HEK293 (cell line): Measurements from ENCODE around the gene TIAM2.

Source experiments
- CTCF ChIA-PET: fragments of 350-600 bp; formaldehyde crosslinking; extraction: SDS; loops from one replicate; lab custom pipeline; 2021; ENCODE audit warnings: antibody characterized with exemption; lab: Yijun Ruan, JAX
- POLR2A ChIA-PET: fragments of 300-600 bp; formaldehyde crosslinking; extraction: SDS; loops from one replicate; lab custom pipeline; 2020; ENCODE audit warnings: antibody characterized with exemption, inconsistent platforms; lab: Yijun Ruan, JAX
- H3K27ac ChIP-seq: fragments of 200-500 bp; sonication (Bioruptor generic); 2 replicates; pipeline ENCODE4 v1.5.1; 2014; ENCODE audit warnings: low read depth, low read length, control low read depth, inconsistent platforms; ENCODE audit errors: extremely low read depth
- H3K36me3 ChIP-seq, 2 experiments: fragments of 200-500 bp in 1 of 2; sonication (Bioruptor generic) in 1 of 2; 1 replicate in 1 of 2; 2 replicates in 1 of 2; pipeline ENCODE4 v1.5.1; 2014 to 2017; ENCODE audit warnings: inconsistent platforms in 2 of 2, low read length in 2 of 2; ENCODE audit not compliant: control insufficient read depth in 2 of 2, insufficient read depth in 1 of 2
- H3K4me1 ChIP-seq: fragments of 200-500 bp; sonication (Bioruptor generic); 2 replicates; pipeline ENCODE4 v1.5.1; 2014; ENCODE audit warnings: mild to moderate bottlenecking, low read length, inconsistent platforms; ENCODE audit not compliant: control insufficient read depth, insufficient read depth
- H3K4me3 ChIP-seq: 2 replicates; pipeline ENCODE4 v1.5.1; 2011; ENCODE audit warnings: low read depth, mild to moderate bottlenecking, control low read depth, low read length, moderate library complexity
- H3K9me3 ChIP-seq: fragments of 200-500 bp; sonication (Bioruptor generic); 2 replicates; pipeline ENCODE4 v1.5.1; 2014; ENCODE audit warnings: low read depth, low read length, inconsistent platforms; ENCODE audit not compliant: control insufficient read depth, insufficient read depth
- OSR2 ChIP-seq: fragments of 450-650 bp; formaldehyde crosslinking; IDR thresholded peaks from 2 replicates; pipeline ENCODE4 v1.5.1; 2016; ENCODE audit warnings: missing biosample characterization, missing genetic modification characterization
- TRIM28 ChIP-seq: IDR thresholded peaks from 2 replicates; pipeline ENCODE4 v1.6.1; 2011; ENCODE audit warnings: low read length, control low read depth, borderline replicate concordance
- YY1 ChIP-seq: fragments of 450-650 bp; formaldehyde crosslinking; IDR thresholded peaks from 2 replicates; pipeline ENCODE4 v1.5.1; 2018; ENCODE audit warnings: missing biosample characterization, missing genetic modification characterization
- ZBTB1 ChIP-seq: fragments of 450-650 bp; formaldehyde crosslinking; IDR thresholded peaks from 2 replicates; pipeline ENCODE4 v1.5.1; 2016; ENCODE audit warnings: missing biosample characterization, missing genetic modification characterization
- ZBTB17 ChIP-seq: fragments of 450-650 bp; formaldehyde crosslinking; IDR thresholded peaks from 2 replicates; pipeline ENCODE4 v1.5.1; 2016; ENCODE audit warnings: missing biosample characterization, missing genetic modification characterization
- ZEB2 ChIP-seq: fragments of 450-650 bp; formaldehyde crosslinking; IDR thresholded peaks from 2 replicates; pipeline ENCODE4 v1.5.1; 2016; ENCODE audit warnings: missing biosample characterization, missing genetic modification characterization
- ZNF112 ChIP-seq: fragments of 450-650 bp; formaldehyde crosslinking; IDR thresholded peaks from 2 replicates; pipeline ENCODE4 v1.5.0; 2017; ENCODE audit warnings: missing biosample characterization, missing genetic modification characterization
- ZNF133 ChIP-seq: fragments of 450-650 bp; formaldehyde crosslinking; IDR thresholded peaks from 2 replicates; pipeline ENCODE4 v1.5.1; 2016; ENCODE audit warnings: missing biosample characterization, missing genetic modification characterization
- ZNF16 ChIP-seq: fragments of 450-650 bp; formaldehyde crosslinking; IDR thresholded peaks from 2 replicates; pipeline ENCODE4 v1.5.1; 2016; ENCODE audit warnings: low read depth, missing biosample characterization, missing genetic modification characterization
- ZNF426 ChIP-seq: fragments of 450-650 bp; formaldehyde crosslinking; IDR thresholded peaks from 2 replicates; pipeline ENCODE4 v1.5.1; 2017; ENCODE audit warnings: missing biosample characterization, missing genetic modification characterization, mild to moderate bottlenecking, inconsistent platforms, moderate library complexity
- ZNF501 ChIP-seq: fragments of 450-650 bp; formaldehyde crosslinking; IDR thresholded peaks from 2 replicates; pipeline ENCODE4 v1.5.1; 2016; ENCODE audit warnings: missing biosample characterization, missing genetic modification characterization
- ZNF561 ChIP-seq: fragments of 450-650 bp; IDR thresholded peaks from 2 replicates; pipeline ENCODE4 v1.5.1; 2018; ENCODE audit warnings: missing biosample characterization, missing genetic modification characterization, borderline replicate concordance
- ZNF629 ChIP-seq: fragments of 450-650 bp; formaldehyde crosslinking; IDR thresholded peaks from 2 replicates; pipeline ENCODE4 v1.5.1; 2017; ENCODE audit warnings: missing biosample characterization, missing genetic modification characterization
- ZNF747 ChIP-seq: fragments of 450-650 bp; formaldehyde crosslinking; IDR thresholded peaks from 2 replicates; pipeline ENCODE4 v1.5.1; 2016; ENCODE audit warnings: missing biosample characterization, missing genetic modification characterization
- TF ChIP-seq, protein P1 (sequence below): fragments of 450-650 bp; formaldehyde crosslinking; optimal IDR thresholded peaks from 2 replicates; pipeline ENCODE3; 2016; ENCODE audit warnings: missing biosample characterization, mild to moderate bottlenecking, missing genetic modification characterization
- TF ChIP-seq, protein P2 (sequence below): fragments of 450-650 bp; formaldehyde crosslinking; IDR thresholded peaks from 2 replicates; pipeline ENCODE4 v1.5.1; 2016; ENCODE audit warnings: missing biosample characterization, missing genetic modification characterization
- TF ChIP-seq, protein P3 (sequence below): fragments of 450-650 bp; formaldehyde crosslinking; IDR thresholded peaks from 2 replicates; pipeline ENCODE4 v1.5.1; 2017; ENCODE audit warnings: missing biosample characterization, missing genetic modification characterization
- TF ChIP-seq, protein P4 (sequence below): fragments of 450-650 bp; formaldehyde crosslinking; IDR thresholded peaks from 2 replicates; pipeline ENCODE4 v1.5.1; 2017; ENCODE audit warnings: missing biosample characterization, missing genetic modification characterization

TIAM2 gene

DNA sequence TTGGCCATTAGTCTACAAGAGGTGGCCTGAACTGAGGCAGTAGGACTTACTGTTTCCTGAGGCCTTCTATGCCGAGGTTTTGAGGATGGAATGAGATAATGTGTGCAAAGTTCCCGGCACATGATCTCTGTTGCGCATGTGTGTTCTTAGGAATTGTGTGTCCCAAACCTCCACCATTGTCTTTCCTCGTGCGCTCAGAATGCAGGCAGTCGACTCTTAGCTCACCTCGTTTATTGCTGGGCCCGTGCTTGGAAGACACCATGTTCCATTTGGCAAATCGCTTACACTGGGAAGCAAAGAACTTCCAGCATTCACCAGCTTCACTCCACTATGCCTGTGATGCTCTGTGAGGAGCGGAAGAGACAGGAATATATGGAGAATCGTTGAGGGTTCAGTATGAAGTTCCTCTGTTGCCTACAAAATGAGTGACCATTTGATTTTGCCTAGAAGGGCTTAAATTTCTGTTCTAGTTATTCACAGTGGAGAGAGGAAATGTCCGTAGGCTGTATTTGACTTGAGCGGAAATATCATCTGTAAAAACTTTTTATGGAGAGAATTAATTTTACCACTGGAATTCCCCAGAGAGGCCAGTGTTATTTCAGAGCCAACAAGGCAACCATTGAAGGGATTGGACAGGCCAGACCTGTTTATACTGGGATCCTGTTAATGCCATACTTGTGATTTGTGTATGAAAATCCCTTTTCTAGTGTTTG is 193.0 kb downstream of the TIAM2 start:
- no peaks in the 10 kb centered on the region for H3K9me3 ChIP-seq
- no peak overlapping the region for H3K27ac ChIP-seq
- TF ChIP-seq, protein P1, sequence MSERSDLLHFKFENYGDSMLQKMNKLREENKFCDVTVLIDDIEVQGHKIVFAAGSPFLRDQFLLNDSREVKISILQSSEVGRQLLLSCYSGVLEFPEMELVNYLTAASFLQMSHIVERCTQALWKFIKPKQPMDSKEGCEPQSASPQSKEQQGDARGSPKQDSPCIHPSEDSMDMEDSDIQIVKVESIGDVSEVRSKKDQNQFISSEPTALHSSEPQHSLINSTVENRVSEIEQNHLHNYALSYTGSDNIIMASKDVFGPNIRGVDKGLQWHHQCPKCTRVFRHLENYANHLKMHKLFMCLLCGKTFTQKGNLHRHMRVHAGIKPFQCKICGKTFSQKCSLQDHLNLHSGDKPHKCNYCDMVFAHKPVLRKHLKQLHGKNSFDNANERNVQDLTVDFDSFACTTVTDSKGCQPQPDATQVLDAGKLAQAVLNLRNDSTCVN (tag by site-specific recombination): no peak
- TF ChIP-seq ZNF629 (no peak), ZNF501 (tag by site-specific recombination) (no peak), ZNF747 (tag by site-specific recombination) (no peak), ZNF561 (no peak), ZNF112 (no peak), ZBTB17 (tag by site-specific recombination) (no peak), OSR2 (tag by site-specific recombination) (no peak), ZNF133 (tag by site-specific recombination) (no peak), ZNF16 (no peak), YY1 (tag by site-specific recombination) (no peak), TRIM28 (no peak), ZEB2 (no peak)
- TF ChIP-seq, protein P2, sequence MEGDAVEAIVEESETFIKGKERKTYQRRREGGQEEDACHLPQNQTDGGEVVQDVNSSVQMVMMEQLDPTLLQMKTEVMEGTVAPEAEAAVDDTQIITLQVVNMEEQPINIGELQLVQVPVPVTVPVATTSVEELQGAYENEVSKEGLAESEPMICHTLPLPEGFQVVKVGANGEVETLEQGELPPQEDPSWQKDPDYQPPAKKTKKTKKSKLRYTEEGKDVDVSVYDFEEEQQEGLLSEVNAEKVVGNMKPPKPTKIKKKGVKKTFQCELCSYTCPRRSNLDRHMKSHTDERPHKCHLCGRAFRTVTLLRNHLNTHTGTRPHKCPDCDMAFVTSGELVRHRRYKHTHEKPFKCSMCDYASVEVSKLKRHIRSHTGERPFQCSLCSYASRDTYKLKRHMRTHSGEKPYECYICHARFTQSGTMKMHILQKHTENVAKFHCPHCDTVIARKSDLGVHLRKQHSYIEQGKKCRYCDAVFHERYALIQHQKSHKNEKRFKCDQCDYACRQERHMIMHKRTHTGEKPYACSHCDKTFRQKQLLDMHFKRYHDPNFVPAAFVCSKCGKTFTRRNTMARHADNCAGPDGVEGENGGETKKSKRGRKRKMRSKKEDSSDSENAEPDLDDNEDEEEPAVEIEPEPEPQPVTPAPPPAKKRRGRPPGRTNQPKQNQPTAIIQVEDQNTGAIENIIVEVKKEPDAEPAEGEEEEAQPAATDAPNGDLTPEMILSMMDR (tag by site-specific recombination): no peak
- TF ChIP-seq, protein P3, sequence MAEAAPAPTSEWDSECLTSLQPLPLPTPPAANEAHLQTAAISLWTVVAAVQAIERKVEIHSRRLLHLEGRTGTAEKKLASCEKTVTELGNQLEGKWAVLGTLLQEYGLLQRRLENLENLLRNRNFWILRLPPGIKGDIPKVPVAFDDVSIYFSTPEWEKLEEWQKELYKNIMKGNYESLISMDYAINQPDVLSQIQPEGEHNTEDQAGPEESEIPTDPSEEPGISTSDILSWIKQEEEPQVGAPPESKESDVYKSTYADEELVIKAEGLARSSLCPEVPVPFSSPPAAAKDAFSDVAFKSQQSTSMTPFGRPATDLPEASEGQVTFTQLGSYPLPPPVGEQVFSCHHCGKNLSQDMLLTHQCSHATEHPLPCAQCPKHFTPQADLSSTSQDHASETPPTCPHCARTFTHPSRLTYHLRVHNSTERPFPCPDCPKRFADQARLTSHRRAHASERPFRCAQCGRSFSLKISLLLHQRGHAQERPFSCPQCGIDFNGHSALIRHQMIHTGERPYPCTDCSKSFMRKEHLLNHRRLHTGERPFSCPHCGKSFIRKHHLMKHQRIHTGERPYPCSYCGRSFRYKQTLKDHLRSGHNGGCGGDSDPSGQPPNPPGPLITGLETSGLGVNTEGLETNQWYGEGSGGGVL (tag by site-specific recombination): no peak
- TF ChIP-seq, protein P4, sequence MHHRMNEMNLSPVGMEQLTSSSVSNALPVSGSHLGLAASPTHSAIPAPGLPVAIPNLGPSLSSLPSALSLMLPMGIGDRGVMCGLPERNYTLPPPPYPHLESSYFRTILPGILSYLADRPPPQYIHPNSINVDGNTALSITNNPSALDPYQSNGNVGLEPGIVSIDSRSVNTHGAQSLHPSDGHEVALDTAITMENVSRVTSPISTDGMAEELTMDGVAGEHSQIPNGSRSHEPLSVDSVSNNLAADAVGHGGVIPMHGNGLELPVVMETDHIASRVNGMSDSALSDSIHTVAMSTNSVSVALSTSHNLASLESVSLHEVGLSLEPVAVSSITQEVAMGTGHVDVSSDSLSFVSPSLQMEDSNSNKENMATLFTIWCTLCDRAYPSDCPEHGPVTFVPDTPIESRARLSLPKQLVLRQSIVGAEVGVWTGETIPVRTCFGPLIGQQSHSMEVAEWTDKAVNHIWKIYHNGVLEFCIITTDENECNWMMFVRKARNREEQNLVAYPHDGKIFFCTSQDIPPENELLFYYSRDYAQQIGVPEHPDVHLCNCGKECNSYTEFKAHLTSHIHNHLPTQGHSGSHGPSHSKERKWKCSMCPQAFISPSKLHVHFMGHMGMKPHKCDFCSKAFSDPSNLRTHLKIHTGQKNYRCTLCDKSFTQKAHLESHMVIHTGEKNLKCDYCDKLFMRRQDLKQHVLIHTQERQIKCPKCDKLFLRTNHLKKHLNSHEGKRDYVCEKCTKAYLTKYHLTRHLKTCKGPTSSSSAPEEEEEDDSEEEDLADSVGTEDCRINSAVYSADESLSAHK: no peak
- H3K4me3 ChIP-seq: no peak overlapping the region
- ChIA-PET CTCF (interaction anchor here (0.6 to 1.5 kb wide), 3 partner anchors 11 to 259 kb away, joined by 3 to 4 read pairs (median 4); no protein-coding TSS in a partner anchor), POLR2A (interaction anchor here (0.6 kb wide), 1 partner anchor 131 kb away, joined by 4 read pairs; no protein-coding TSS in a partner anchor)
- H3K36me3 ChIP-seq: no peaks in the 10 kb centered on the region
- H3K4me1 ChIP-seq: peaks cover 3% of the 10 kb centered on the region; the same call in 1 of the 2 replicates

DNA sequence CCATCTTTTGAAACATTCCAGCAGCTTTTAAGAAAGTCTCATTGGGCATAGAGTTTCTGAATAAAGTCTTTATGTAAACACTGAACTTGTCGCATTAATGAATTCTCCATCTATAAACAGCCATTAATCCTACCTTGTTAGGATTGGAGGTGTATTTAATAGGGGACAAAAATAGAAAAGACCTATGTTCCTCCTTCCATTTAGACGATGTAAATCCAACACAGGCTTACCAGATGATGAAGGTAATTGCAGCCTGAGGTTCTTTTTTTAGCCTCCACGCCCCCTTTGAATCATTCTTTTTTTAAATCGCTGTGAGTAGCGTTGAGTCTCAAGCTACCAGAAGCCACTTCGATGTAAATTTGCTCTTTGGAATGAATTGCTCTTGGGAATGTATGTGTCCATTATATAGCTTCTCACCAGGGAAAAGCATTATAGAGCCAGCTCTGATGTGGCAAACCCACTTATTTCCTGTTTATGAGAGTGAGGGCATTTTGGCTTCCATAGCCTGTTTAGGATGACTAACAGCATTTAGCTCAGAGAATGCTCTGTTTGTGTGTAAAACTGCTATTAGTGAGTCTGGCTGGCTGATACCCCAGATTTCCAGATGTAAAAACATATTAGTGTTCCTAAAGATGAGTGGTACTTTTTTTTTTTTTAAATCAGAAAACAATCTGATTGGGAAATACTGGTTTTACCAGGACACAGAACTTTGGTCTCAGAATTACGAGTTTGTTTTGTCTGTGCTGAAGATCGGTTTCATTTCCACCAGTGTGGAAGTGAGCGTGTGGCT is 193.8 kb downstream of the TIAM2 start:
- CTCF ChIA-PET: interaction anchor here (0.6 to 1.5 kb wide), 9 partner anchors 12 to 1400 kb away, joined by 3 to 5 read pairs (median 3); no protein-coding TSS in a partner anchor
- TF ChIP-seq ZNF426 (no peak), ZBTB1 (tag by site-specific recombination) (no peak)
- H3K9me3 ChIP-seq: no peaks in the 10 kb centered on the region
- POLR2A ChIA-PET: interaction anchor here (0.6 to 1.0 kb wide), 2 partner anchors 17 to 132 kb away, joined by 3 to 4 read pairs; no protein-coding TSS in a partner anchor
- H3K4me1 ChIP-seq: peaks cover 3% of the 10 kb centered on the region; the same call in 1 of the 2 replicates
- H3K27ac ChIP-seq: no peak overlapping the region
- H3K36me3 ChIP-seq: no peaks in the 10 kb centered on the region
- no peak overlapping the region for H3K4me3 ChIP-seq
